GM21360 (cell line): ENCODE data around the gene KRTAP5-5.
"Not testable (repeated sequence)": the region's sequence is repeated elsewhere in the genome, so short reads cannot be mapped to it uniquely, and the experiment has no call there.

Source experiments
- ATAC-seq: cut with Tn5 transposase; IDR thresholded peaks from one replicate; pipeline ENCODE4 v1.9.1; 2021; ENCODE audit warnings: mild to moderate bottlenecking, moderate library complexity; ENCODE audit not compliant: unreplicated experiment

Gene KRTAP5-5

GRCh38 chr11:1607156-1607845 lies 22.3 kb upstream of the KRTAP5-5 start:
- not testable (repeated sequence) for ATAC-seq

- not testable (repeated sequence) for ATAC-seq
These were observed 21.7 kb upstream of the KRTAP5-5 start for GRCh38 chr11:1607901-1608300.

GRCh38 chr11:1608363-1608762 lies 21.2 kb upstream of the KRTAP5-5 start, which contains the start of gene KRTAP5-3:
KRTAP5-3 (minus strand) TSS chr11:1608463; CDS start chr11:1608385, 78 bp downstream.
- no peak for ATAC-seq

GRCh38 chr11:1618231-1618630 lies 11.3 kb upstream of the KRTAP5-5 start:
- ATAC-seq: no peak

- no peak for ATAC-seq
These were observed 10.1 kb upstream of the KRTAP5-5 start for GRCh38 chr11:1619449-1619848.

GRCh38 chr11:1622086-1622485 lies 7.5 kb upstream of the KRTAP5-5 start, which contains the start of gene KRTAP5-4:
KRTAP5-4 (minus strand) TSS chr11:1622138; CDS start chr11:1622093, 45 bp downstream.
- ATAC-seq: no peak

- no peak for ATAC-seq
These were observed 5.9 kb upstream of the KRTAP5-5 start for GRCh38 chr11:1623716-1624115.

GRCh38 chr11:1624621-1625020 lies 5.0 kb upstream of the KRTAP5-5 start:
- ATAC-seq: no peak

- ATAC-seq: no peak
These were observed 4.0 kb upstream of the KRTAP5-5 start for GRCh38 chr11:1625541-1625940.

GRCh38 chr11:1628506-1629325 lies 859 bp upstream of the KRTAP5-5 start:
- ATAC-seq: no peak

- no peak for ATAC-seq
These were observed 696 bp downstream of the KRTAP5-5 start for GRCh38 chr11:1630271-1630670.

GRCh38 chr11:1631066-1631568 lies 1.5 kb downstream of the KRTAP5-5 start:
- ATAC-seq: no peak

GRCh38 chr11:1632053-1632714 lies 2.6 kb downstream of the KRTAP5-5 start:
- no peak for ATAC-seq

- ATAC-seq: no peak
These were observed 4.3 kb downstream of the KRTAP5-5 start for GRCh38 chr11:1633864-1634263.

GRCh38 chr11:1636291-1636950 lies 6.8 kb downstream of the KRTAP5-5 start:
- no peak for ATAC-seq

- ATAC-seq: no peak
These were observed 8.1 kb downstream of the KRTAP5-5 start for GRCh38 chr11:1637628-1638027.

- no peak for ATAC-seq
These were observed 8.8 kb downstream of the KRTAP5-5 start for GRCh38 chr11:1638344-1638743.

GRCh38 chr11:1639102-1639620 lies 9.6 kb downstream of the KRTAP5-5 start:
- ATAC-seq: no peak

- no peak for ATAC-seq
These were observed 10.1 kb downstream of the KRTAP5-5 start for GRCh38 chr11:1639666-1640065.
